Measurements from ENCODE around the gene PTGES. TPM values are rescaled to one million over a fixed set of nuclear protein-coding genes. Genes with fewer than 3 reads are reported as not detected.

Gene PTGES
- total and polyA plus RNA-seq, 10 of the 15 experiments (the other 5 are each of a cell fraction or from before 2014, with no cell fraction given): 0.57 TPM; not detected in 9

- H3K79me2 ChIP-seq (ENCODE audit: control insufficient read depth, insufficient read depth, low read length): no peaks in the 10 kb centered on the region
- no peaks in the 10 kb centered on the region for H4K20me1 ChIP-seq (ENCODE audit: control insufficient read depth, insufficient read depth)
- H3K36me3 ChIP-seq (ENCODE audit: control insufficient read depth in 2 of 2, insufficient read depth in 2 of 2, low read length in 1 of 2): no peaks in the 10 kb centered on the region
- H3K4me1 ChIP-seq (ENCODE audit: control insufficient read depth, insufficient read depth, low read length): peaks cover 6% of the 10 kb centered on the region
- TF ChIP-seq CBX5 (IDR thresholded peaks at IDR 0.05; ENCODE audit: low read depth): no peak
- no peak for TF ChIP-seq SIN3A (IDR thresholded peaks at IDR 0.05; ENCODE audit: low read depth, low read length)
- TF ChIP-seq ZZZ3 (IDR thresholded peaks at IDR 0.05; ENCODE audit: control insufficient read depth, insufficient read length, low read depth): no peak
- no peak for TF ChIP-seq ZNF687 (IDR thresholded peaks at IDR 0.05)
- no TSS peak for BruUV-seq (replicated peaks)
- no peak overlapping the region for H3K4me2 ChIP-seq (ENCODE audit: control insufficient read depth, insufficient read depth)
- DNase-seq (ENCODE audit: low read depth, low spot score) (no peak), FAIRE-seq (no peak), ATAC-seq (no peak)
- in situ Hi-C loops (cut with MboI) (no loop called here), intact Hi-C loops (cut with micrococcal nuclease; ENCODE audit: unreplicated experiment) (no loop called here)
- WGBS (ENCODE audit: insufficient coverage, insufficient replicate concordance, low lambda C conversion rate, missing lambda C conversion rate): 83% methylated on average over 2 of the region's 2 CpGs
- H3K27me3 ChIP-seq (replicated peaks in 1 of 2; ENCODE audit: control insufficient read depth in 2 of 2, insufficient read depth in 2 of 2, low read length in 1 of 2): no peaks in the 10 kb centered on the region
- H3K9me3 ChIP-seq (replicated peaks; ENCODE audit: control insufficient read depth, insufficient read depth, low read length): no peaks in the 10 kb centered on the region
- ChIA-PET RAD21 (ENCODE audit: unreplicated experiment) (no interaction called here), CTCF (no interaction called here), POLR2A (no interaction called here), SMC1A (ENCODE audit: uncharacterized antibody, unreplicated experiment) (no interaction called here)
- no peak overlapping the region for H3K27ac ChIP-seq (ENCODE audit: control insufficient read depth, insufficient read depth)
- no peak overlapping the region for H3K4me3 ChIP-seq
- H2AFZ ChIP-seq (ENCODE audit: control insufficient read depth, low read depth, low read length): no peak overlapping the region
- no peak overlapping the region for H3K9ac ChIP-seq (ENCODE audit: control insufficient read depth, insufficient read depth, low read length)
Observed at GRCh38 chr9:129733632-129733953, 19.2 kb downstream of the PTGES start.

Measured in GM12878 (cell line).